GM18508 (cell line): Measurements from ENCODE around the gene IGIP.

Source experiments
- ATAC-seq: cut with Tn5 transposase; IDR thresholded peaks from one replicate; pipeline ENCODE4 v1.9.1; 2021; ENCODE audit warnings: moderate number of reproducible peaks; ENCODE audit not compliant: insufficient read depth, unreplicated experiment

Gene IGIP

DNA sequence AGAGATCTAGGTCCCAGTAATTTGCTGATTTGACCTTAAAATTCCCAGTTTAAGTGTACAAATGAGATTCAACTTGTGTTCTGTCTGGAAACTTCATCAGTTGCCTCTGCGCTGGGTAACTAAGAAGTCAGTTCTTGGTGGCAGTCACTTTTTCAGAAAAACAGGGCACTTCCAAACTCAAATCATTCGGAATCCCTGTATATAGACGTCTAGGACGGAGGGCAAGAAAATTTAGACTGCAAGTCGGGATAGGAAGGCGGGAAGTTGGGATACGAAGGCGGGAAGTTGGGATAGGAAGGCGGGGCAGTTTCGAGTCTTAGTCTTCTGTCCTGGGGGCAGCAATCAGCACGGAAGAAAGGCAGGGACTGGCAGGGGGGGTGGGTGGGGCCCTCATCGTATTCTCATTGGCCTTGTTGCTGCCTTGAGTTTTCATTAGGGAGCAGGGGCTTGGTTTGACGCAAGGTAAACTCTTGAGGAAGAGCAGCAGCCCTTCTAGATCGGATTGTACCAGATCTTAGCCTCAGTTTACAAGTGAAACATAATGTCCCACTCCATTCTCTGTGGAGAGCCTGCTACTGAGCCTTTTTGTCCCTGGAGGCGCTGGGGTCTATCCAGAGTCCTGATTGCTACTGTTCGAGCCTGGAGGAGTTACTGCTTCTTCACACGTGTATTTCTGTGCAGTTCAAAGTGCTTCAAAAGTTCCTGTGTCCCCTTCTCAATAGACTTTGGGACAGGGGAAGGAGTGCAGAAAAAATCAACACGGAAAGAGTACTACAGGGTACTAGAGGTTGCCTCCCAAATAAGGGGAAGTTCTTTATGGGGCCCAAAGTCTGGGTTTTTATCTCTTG, 14.5 kb upstream of the IGIP start:
- no peak for ATAC-seq

DNA sequence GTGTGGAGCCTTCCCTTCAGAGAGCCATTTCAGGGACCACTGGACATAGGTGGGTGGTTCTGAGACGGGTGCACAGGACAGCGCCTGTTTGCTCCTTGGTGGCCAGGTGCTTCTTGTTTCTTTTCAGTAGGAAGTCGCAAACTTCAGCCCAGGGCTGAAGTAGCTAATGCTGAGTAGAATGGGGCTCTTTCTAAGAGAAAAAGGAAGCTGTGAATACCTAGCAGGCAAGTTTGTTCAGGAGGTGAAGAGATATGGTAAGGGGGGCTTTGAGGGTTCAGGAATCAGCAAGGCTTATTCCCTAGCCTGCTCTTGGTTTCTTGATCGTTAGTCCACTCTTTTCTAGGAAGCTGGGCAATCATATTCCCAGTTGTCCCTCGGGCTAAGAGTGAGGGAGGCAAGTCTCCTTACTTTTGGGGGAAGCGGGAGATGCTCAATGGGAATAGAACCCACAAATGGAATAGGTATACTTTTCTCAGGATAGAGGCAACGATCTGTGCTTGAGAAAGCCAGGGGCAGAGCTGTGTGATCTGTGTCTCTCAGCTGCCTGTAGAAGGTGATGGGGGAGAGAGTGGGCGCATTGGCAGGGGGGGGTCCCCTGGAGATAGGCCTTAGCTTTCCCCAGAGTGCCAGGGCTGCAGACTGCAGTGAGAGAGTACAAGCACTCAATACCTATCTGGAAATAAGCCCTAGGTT, 13.7 kb upstream of the IGIP start:
- ATAC-seq, result no peak

DNA sequence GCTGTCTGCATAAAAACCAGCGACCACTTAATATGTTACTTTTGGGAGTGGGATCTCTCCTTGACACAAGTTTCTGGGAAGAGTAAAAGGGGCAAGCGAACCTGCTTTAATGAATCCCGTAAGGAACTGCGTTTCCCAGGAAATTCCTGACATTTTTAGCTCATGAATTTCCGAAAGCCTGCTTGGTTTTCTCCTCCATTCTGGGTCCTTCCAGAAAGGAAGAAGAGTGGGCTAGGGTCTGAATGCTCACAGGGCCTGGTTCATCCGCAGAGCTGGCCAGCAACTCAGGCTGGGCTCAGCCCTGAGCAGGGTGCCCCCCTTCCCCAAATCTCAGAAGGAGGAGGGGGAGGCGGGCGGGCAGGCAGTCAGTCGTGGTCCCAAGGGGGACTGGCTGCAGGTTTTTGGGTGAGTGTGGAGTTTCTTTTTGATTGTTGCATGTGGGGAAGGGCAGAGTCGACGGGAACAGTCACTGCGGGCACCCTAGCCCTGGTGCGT, 13.0 kb upstream of the IGIP start:
- ATAC-seq, result no peak

GRCh38 chr5:140113180-140113698, 12.5 kb upstream of the IGIP start:
- no peak for ATAC-seq

DNA sequence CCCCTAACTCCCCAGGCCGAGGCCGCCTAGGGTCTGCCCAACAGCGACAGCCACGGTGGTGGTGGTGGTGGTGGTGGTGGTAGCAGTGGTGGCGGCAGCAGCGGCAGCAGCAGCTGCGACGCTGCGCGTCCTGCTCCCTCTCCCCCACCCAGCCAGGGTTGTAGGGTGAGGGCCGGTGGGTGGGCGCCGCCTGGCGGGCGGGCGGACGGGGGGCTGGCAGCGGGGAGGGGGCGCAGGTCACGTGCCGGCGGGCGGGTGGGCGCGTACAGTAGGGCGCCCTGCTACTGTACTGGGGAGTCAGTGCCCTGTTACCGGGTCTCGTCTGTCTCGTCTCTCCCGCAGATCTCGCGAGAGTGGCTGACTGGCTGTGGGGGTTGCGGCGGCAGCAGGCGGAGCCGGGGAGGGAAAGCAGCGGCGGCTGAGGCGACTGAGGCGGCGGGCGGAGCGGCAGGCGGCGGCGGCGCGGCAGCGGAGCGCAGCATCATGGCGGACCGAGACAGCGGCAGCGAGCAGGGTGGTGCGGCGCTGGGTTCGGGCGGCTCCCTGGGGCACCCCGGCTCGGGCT, 12.0 kb upstream of the IGIP start, which contains the start of gene PURA:
PURA (plus strand) TSS at position 411 of the 565 bp plus-strand sequence; CDS start at position 484, 73 bp downstream.
- ATAC-seq, result peak; percentile 62

GRCh38 chr5:140114341-140115185, 11.2 kb upstream of the IGIP start:
- peak; percentile 22 for ATAC-seq

- no peak for ATAC-seq
Observed at GRCh38 chr5:140115186-140115500, 10.6 kb upstream of the IGIP start.

DNA sequence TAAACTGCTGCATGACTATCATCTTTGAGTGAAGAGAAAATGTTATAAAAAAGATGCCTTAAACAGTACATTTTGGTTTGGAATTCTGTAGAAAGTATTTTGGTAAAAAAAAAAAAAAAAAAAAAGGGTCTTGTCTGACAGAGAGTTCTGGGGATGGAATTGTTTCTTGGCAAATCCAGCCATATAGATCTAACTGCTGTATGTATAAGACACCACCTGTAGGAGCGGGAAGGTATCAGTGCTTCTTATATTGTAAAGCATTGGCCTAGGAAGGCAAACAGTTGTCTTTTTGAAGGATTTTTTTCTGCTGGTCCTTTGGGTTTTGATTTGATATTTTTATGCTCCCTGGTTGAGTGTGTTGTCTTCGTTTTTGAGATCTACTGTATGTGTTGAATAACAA, 9.0 kb upstream of the IGIP start:
- no peak for ATAC-seq

DNA sequence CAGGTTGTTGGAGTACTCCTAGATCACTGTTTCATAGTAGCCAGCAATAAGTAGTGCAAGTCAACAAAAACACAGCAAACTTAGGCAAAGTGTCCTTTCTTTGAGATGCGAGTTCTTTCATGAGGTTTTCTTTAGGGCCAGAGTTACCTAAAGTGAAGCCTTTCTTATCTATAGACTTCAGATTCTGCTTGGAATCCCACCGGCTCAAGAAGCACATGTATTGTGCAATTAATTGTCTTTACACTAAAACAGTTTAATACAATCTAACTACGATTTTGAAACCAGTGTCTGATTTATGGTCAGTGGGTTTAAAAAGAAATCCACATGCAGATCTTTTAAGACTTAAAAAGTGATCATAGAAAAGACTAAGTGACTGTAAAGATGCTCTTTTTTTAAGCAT, 8.2 kb upstream of the IGIP start:
- ATAC-seq, result no peak

DNA sequence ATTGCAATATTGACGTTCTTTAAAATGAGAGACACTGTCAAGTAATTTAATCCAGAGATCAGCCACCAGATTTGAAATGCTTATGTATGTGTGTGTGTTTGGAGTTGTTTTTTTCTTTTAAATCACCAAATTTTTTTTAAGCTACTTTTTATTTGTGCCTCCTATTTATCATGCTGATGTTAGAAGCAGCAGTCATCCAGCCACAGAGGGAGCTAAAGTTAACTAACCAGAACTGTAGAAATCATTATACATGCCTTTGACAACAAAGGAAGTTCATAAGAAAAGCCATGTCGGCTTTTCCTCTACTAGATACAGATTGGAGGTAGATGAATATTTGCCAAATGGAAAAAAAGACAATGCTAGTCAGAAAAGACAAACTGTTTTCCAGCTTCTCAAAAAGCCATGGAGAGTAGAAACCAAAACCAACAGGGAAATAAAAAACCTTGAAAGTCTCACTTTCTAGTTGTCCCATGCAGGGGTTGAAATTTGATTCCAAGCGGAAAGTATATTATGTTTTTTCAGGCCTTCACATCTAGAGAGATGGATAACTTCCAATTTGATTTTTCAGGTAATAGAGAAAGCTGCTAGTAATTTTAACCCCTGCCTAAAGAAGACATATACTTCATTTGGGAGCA, 7.3 kb upstream of the IGIP start:
- no peak for ATAC-seq

GRCh38 chr5:140126315-140127012, 727 bp downstream of the IGIP start:
- no peak for ATAC-seq

DNA sequence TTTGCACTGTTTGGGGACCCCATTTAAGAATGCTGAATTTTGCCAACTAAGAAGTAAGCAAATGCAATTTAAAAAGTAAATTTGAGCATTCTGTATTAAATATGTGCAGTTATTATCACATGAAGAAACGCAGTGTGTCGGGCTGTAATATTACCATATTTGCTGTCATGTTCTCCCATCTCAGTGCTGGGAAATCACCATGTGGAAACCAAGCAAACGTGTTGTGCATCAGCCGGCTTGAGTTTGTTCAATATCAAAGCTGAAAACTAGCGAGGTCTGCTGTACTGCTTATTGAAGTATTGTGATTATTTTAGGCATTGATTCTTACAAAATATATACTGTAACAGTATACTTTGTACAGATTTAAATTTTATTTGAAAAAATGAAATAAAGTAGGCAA, 2.6 kb downstream of the IGIP start:
- ATAC-seq, result no peak

GRCh38 chr5:140130949-140131733, 5.4 kb downstream of the IGIP start:
- no peak for ATAC-seq

GRCh38 chr5:140131967-140132409, 6.3 kb downstream of the IGIP start:
- ATAC-seq, result no peak

DNA sequence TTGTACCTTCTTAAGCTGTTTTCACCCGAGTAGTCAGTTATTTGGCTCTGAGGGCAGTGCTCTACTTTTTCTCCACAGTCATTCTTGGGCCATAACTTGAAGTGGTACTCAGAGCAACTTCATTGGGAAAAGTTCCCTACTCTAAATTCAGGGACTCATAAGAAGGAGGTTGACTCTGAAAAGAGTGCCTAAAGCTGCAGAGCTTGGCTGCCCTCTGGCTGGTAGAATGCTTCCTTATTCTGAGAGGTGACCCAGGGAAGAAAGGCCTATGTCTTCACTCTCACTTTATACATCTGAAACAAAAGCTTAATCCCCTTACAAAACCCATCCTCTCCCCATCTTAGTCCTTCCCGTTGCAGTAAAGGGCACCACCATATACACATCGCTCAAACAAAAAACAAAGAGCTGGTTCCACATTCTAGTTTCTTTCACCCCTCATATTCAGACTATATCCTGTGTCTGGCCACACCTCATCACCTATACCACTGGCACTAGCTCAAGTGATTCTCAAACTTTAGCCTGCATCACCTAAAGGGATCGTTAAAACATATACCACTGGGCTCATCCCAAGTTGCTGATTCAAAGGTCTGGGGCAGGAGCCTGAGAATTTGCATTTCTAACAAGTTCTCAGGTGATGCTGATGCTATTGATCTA, 7.9 kb downstream of the IGIP start:
- ATAC-seq, result no peak

GRCh38 chr5:140134277-140134935, 8.7 kb downstream of the IGIP start:
- no peak for ATAC-seq

DNA sequence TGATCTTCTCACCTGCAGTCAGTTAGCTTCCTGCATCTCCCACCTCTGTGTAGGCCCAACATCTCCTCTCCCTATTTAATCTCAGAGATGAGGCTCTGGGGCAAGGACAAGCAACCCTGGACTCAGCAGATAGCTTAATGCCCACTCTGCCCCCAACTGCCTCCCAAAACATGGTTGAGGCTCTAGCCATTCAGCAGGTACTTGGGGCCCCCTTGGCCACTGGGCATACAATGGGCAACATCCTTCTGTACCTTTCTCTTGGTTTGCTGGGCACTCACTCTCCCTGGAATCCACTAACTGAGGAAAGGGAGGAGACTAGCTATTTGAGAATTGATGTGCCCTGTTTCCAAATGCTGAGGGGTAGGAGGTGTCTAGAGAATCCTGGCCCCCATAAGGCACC, 9.4 kb downstream of the IGIP start:
- ATAC-seq, result no peak
